NCI-H2029 (cell line): ENCODE measurements around the gene ZBTB7C.

ENCODE experiments used
- DNase-seq: peaks from one replicate; lab custom pipeline; 2025; lab: John Stamatoyannopoulos, UW

Gene ZBTB7C

DNA sequence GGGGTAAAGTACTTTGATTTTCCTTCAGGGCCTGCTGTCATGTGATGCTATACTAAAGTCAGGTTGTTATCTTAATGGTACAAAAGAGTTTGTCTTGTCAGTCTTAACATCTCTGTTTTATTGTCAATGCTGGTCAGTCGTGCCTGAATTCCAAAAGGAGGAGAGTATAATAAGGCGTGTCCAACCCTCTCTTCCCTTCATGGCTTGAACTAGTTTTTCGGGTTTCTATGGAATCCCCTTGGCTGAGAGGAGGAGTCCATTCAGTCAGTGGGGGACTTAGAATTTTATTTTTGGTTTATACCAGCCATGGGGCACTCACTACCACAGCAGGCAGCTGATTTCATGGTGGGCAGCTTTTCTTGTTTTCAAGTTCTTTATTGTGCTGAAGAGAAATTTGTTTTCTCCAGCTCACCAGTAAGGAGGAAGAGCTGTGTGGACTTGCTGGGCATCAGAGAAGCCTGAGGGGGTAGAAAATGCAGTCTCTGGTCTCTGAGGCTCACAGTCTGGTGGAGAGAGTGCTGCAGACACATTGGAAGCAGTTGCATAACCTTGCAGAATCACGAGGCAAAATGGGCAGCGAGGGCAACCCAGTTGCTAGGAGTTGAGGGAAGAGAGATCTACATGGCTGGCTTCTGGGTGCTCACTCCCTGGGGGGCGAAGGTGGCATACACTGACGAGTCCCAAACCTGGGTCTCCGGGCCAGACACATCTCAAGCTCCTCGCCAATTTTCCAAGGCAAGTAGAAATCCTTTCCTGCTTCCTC is 193.1 kb downstream of the ZBTB7C start:
- no peak for DNase-seq

GRCh38 chr18:48213791-48214190 is 195.4 kb downstream of the ZBTB7C start:
- no peak for DNase-seq

DNA sequence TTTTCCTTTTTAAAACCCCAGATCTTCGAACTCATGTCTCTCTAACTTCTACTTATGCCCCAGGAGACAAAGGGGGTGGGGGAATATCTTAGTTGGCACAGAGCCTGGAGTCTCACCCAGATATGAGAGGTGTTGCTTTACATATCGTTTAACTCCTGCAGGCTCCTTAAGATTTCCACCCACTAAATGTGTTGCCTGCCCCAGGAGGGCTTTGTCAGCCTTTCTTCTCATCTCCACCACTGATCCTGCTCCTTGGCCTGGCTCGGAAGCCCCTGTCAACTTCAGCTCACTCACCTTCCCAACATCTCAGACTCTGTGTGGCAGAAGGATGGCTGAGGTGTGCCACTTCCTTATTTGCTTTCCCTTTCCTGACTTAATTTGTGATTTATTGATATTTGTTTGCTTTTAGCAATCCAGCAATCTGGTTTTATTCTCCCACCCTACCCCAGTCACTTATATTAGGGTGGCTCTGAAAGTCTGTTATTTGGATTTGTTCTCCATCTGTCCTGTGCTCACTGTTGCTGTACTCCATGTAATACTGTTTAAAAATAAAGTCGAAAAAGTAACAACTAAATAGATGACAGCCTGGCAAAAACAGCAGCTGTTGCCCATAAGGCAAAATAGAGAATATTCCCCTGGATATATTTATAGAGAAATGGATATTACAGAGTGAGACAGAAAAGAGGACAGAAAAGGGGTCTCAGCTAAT is 200.6 kb downstream of the ZBTB7C start:
- no peak for DNase-seq

DNA sequence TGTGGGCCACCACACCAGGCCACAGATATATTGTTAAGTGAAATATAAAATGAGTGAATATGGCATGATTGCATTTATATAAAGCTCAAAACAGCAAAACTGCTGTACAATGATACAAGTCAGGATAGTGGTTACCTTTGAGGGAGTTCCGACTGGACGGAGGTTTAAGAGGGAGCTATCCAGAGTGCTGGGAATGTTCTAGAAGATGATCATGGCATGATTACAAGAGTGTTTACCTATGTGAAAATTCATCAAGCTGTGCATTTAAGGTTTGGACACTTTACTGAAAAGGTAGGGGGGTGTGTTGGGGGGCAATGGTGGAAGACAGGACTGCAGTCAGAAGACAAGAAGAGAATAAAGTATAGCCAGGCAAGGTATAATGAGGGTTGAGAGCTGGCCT is 201.4 kb downstream of the ZBTB7C start:
- DNase-seq: no peak

GRCh38 chr18:48206887-48207286 is 202.3 kb downstream of the ZBTB7C start:
- peak; percentile 57 for DNase-seq

- peak; percentile 45 for DNase-seq
Observed at GRCh38 chr18:48203961-48204666, 205.1 kb downstream of the ZBTB7C start.

GRCh38 chr18:48203288-48203945 is 205.8 kb downstream of the ZBTB7C start:
- no peak for DNase-seq

DNA sequence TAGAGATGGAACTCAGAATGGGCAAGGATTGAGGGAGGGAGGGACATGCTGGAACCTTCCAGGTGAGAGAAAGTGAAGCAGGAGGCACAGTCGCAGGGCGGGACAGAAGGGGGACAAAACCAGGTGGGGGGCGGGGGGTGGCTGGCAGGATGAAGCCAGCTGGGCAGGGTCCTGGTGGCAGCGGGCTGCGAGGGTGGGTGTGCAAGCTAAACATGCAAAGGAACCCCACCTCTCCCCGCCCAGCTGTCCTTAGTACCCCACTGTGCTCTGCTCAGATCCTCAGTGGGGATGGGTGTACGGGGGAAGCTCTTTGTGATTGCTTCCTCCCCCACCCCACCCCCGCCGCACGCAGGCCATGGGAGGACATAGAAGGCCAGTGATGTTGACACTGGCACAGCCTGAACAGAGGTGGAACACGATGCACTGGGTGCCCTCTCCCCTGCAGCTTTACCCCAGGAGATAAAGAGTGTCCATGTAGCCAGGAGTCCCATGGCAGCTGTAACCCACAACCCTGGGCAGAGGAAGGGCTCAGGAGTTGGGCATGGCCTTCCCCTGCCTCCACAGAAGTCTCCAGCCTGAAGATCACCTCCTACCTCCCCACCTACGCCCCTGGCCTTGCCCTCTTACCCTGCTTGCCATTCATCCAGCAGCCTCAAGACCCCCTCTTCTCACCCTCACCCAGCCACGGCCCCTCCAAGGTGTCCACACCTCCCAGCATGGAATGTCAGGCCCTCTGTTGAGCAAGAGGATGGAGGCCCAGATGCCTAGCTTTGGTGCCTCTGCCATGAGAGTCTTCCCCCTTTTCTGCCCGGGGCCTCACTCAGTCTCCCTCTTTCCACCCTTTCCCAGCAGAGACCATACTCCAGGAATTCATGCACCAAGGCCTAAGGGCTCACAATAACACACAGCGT is 206.6 kb downstream of the ZBTB7C start:
- peak; percentile 38 for DNase-seq

GRCh38 chr18:48202006-48202348 is 207.2 kb downstream of the ZBTB7C start:
- no peak for DNase-seq

- DNase-seq: no peak
Observed at GRCh38 chr18:48201337-48202005, 207.7 kb downstream of the ZBTB7C start.

DNA sequence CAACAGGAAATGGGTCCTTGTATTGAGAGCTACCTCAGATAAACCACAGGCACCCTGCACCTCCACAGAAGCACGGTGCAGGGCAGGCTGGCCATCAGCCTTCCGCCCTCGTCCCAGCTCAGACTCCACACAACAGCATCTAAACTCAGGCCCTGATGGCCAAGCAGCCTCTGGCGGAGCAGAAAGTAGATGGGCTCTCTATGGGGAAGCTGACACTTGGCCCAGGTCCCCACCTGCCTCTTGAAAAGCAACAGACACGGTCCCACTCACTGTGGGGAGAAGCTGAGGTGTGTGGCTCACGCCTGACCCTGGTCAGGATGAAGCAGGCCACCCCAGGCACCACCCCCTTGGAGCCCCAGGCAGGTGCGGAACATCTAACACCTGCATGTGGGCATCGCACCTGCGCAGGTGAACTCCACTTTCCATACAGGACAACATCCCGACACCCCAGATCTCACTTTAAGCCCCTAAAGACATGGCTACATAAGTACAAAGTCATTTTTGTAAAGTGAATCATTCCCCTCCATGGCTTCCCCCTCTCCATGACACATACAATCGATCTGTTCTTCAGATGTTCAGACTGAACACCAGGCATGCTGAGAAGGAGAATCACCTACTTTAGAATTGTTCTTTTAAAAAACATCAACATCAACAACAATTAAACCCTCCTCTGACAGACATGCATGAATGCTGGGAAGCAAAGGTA is 208.4 kb downstream of the ZBTB7C start:
- DNase-seq: peak; percentile 38

GRCh38 chr18:48199399-48199798 is 209.8 kb downstream of the ZBTB7C start:
- peak; percentile 15 for DNase-seq

- DNase-seq: no peak
Observed at GRCh38 chr18:48197819-48198218, 211.4 kb downstream of the ZBTB7C start.

DNA sequence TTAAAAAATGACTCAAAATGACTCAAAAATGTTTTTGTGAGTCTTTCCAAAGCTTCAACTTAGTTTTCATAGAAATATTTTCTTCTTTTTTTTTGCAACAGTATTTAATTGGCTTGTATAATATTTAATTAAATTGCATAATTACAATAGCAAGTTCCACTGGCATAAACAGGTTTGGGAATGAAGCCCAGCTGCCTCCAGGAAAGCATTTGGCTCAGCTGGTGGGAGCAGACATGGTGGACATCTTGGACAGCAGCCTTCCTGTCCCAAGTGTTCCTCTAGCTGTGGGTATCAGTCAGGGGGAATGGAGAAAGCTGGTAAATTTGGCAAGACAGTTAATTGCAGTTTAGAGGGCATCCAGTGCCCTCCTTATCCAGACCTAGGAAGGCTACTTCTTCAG is 213.4 kb downstream of the ZBTB7C start:
- no peak for DNase-seq

DNA sequence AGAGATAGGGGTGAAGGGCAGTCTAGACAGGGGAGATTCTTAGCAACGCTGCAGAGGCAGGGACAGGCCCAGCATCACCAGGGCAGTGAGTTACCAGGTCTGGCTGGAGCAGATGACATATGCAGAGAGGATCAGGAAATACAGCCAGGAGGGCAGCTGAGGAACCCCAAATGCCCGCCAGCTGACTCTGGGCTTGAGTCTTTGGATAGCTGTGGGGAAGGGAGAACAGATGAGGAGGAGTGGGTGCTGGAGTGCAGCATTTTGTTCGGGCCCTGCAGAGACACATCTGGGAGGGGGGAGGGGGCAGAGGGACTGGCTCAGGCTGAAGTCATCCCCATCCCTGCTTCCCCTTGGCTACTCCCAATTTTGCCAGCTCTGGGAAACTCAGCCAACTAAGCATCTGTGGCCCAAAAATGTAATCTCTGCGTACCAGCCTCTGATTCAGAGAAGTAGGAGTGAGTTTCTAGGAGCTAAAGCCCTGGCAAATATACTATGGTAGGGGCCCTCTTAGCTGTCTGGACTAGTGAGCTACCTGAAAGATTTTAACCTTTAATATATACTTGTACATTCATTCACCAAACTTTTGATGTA is 214.5 kb downstream of the ZBTB7C start:
- no peak for DNase-seq

GRCh38 chr18:48193521-48194492 is 215.4 kb downstream of the ZBTB7C start:
- no peak for DNase-seq

DNA sequence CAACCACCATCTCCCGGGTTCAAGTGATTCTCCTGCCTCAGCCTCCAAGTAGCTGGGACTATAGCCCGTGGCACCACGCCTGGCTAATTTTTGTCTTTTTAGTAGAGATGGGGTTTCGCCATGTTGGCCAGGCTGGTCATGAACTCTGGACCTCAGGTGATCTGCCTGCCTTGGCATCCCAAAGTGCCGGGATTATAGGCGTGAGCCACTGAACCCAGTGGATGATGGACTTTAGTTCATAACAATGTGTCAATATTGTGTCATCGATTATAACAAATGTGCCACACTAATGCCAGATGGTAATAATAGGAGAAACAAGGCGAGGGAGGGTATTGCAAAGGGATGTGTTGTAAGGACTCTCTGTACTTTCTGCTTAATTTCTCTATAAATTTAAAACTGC is 216.6 kb downstream of the ZBTB7C start:
- DNase-seq: no peak

GRCh38 chr18:48191494-48191893 is 217.7 kb downstream of the ZBTB7C start:
- DNase-seq: peak; percentile 34

GRCh38 chr18:48190994-48191393 is 218.2 kb downstream of the ZBTB7C start:
- DNase-seq: no peak
